ENCODE data around the gene PSMD3. TPM values are rescaled to one million over a fixed set of nuclear protein-coding genes. Genes with fewer than 3 reads are reported as not detected.

Gene PSMD3
- polyA plus RNA-seq, 2 of the 4 experiments (the other 2 are of a cell fraction), result 87.7 to 193 TPM

- no peak for TF ChIP-seq MYC (IDR thresholded peaks at IDR 0.05; ENCODE audit: borderline replicate concordance, low read length)
- no peak for TF ChIP-seq CHD4 (IDR thresholded peaks at IDR 0.05; ENCODE audit: borderline replicate concordance)
- TF ChIP-seq BHLHE40 (IDR thresholded peaks at IDR 0.05; ENCODE audit: low read depth, low read length), result no peak
- no peak for TF ChIP-seq KDM1A (IDR thresholded peaks at IDR 0.05; ENCODE audit: low read depth)
Measured at GRCh38 chr17:39950871-39951348, 29.7 kb upstream of the PSMD3 start (continued).

GRCh38 chr17:39951924-39952679, 28.5 kb upstream of the PSMD3 start:
- no peak for FAIRE-seq
- no peak for DNase-seq (ENCODE audit: low read depth in 1 of 2, low spot score in 1 of 2)
- TF ChIP-seq ESRRA (IDR thresholded peaks at IDR 0.05; ENCODE audit: borderline replicate concordance, low read length) (no peak), NPAS2 (CRISPR knock-in tag; IDR thresholded peaks at IDR 0.05; ENCODE audit: borderline replicate concordance) (no peak), SREBF2 (IDR thresholded peaks at IDR 0.05) (no peak), MAX (IDR thresholded peaks at IDR 0.05) (0 out of 2 replicates have a peak, but pooled peaks have one; percentile 4), RCOR1 (IDR thresholded peaks at IDR 0.05; ENCODE audit: low read depth, low read length) (no peak), HOXB5 (CRISPR knock-in tag; IDR thresholded peaks at IDR 0.05) (no peak), HEYL (CRISPR knock-in tag; IDR thresholded peaks at IDR 0.05) (no peak), JUN (IDR thresholded peaks at IDR 0.05) (no peak), MAFK (IDR thresholded peaks at IDR 0.05; ENCODE audit: partially characterized antibody) (peak; percentile 61)
- TF ChIP-seq, protein P1, sequence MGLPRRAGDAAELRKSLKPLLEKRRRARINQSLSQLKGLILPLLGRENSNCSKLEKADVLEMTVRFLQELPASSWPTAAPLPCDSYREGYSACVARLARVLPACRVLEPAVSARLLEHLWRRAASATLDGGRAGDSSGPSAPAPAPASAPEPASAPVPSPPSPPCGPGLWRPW (IDR thresholded peaks at IDR 0.05), result no peak
- POLR2A ChIA-PET, result interaction anchor here (0.5 to 1.5 kb wide), 6 partner anchors 13 to 387 kb away, joined by 3 to 7 read pairs (median 4); partner anchors contain the start of genes LRRC3C, ORMDL3 and PSMD3
- 78% methylated on average over 22 of the region's 22 CpGs for WGBS (ENCODE audit: missing lambda C conversion rate)
- peaks cover 10% of the 10 kb centered on the region for H3K4me1 ChIP-seq
- no peaks in the 10 kb centered on the region for H3K9me3 ChIP-seq
- no peak for ATAC-seq
- H3K4me2 ChIP-seq, result peak overlapping the region; percentile 93
- H3K4me3 ChIP-seq, result peak overlapping the region; percentile 42
- peak overlapping the region; percentile 62 to 76 for H3K27ac ChIP-seq
- CTCF ChIA-PET, result interaction anchor here (2.3 to 5.4 kb wide), 2 partner anchors 12 to 28 kb away, joined by 11 to 43 read pairs; partner anchors contain the start of gene PSMD3

GRCh38 chr17:39952680-39953470, 27.7 kb upstream of the PSMD3 start:
- Histone ChIP-seq H3K27ac (peak overlapping the region; percentile 66 to 88), H3K9me3 (no peaks in the 10 kb centered on the region), H3K4me1 (peaks cover 10% of the 10 kb centered on the region), H3K4me2 (peak overlapping the region; percentile 93), H3K4me3 (peak overlapping the region; percentile 42)
- FAIRE-seq, result peak; percentile 54
- 3% methylated on average over 14 of the region's 55 CpGs for WGBS (ENCODE audit: missing lambda C conversion rate)
- no peak for TF ChIP-seq MYC (IDR thresholded peaks at IDR 0.05; ENCODE audit: borderline replicate concordance, low read length)
- peak; percentile 74 for TF ChIP-seq POLR2A (IDR thresholded peaks at IDR 0.05; ENCODE audit: low read length)
- no peak for TF ChIP-seq ZSCAN20 (CRISPR knock-in tag; IDR thresholded peaks at IDR 0.05)
- TF ChIP-seq TFCP2L1 (CRISPR knock-in tag; IDR thresholded peaks at IDR 0.05), result no peak
- TF ChIP-seq ZNF302 (CRISPR knock-in tag; IDR thresholded peaks at IDR 0.05), result no peak
- TF ChIP-seq ELK1 (IDR thresholded peaks at IDR 0.05; ENCODE audit: low read depth, low read length), result no peak
- 0 out of 5 replicates have a peak, but pooled peaks of 1 of the 2 experiments have one; percentile 19 for TF ChIP-seq JUN (IDR thresholded peaks at IDR 0.05)
- ChIA-PET CTCF (interaction anchor here (1.0 to 13.9 kb wide), 5 partner anchors 10 to 222 kb away, joined by 3 to 405 read pairs (median 6); partner anchors contain the start of genes GSDMA, MIEN1 and PSMD3), POLR2A (interaction anchor here (0.5 to 2.7 kb wide), 7 partner anchors 13 to 388 kb away, joined by 3 to 24 read pairs (median 4); partner anchors contain the start of genes LRRC3C, ORMDL3 and PSMD3)
- peak; percentile 97 to 98 for DNase-seq (ENCODE audit: low read depth in 1 of 2, low spot score in 1 of 2)
- peak; percentile 87 to 97 for ATAC-seq
